GM23248 (cell line): ENCODE data around the gene MED12L. TPM values are rescaled to one million over a fixed set of nuclear protein-coding genes. Genes with fewer than 3 reads are reported as not detected.
"Not testable (repeated sequence)": the region's sequence is repeated elsewhere in the genome, so short reads cannot be mapped to it uniquely, and the experiment has no call there.

Experiments
- DNase-seq: peaks from one replicate; pipeline ENCODE4 v3.0.0-alpha.2; 2015
- H2AFZ ChIP-seq: fragments of 200-600 bp; sonication (generic); 2 replicates; pipeline ENCODE4 v1.6.1; 2016; ENCODE audit warnings: antibody characterized with exemption
- H3F3A ChIP-seq: fragments of 200-600 bp; sonication (generic); 2 replicates; pipeline ENCODE4 v1.6.1; 2016; ENCODE audit warnings: mild to moderate bottlenecking, antibody characterized with exemption, mixed run types; ENCODE audit not compliant: insufficient read depth
- H3K27ac ChIP-seq: fragments of 200-600 bp; sonication (generic); 2 replicates; pipeline ENCODE4 v1.5.1; 2016; ENCODE audit warnings: mild to moderate bottlenecking
- H3K27me3 ChIP-seq: fragments of 200-600 bp; sonication (generic); replicated peaks from 2 replicates; pipeline ENCODE4 v1.6.1; 2016; ENCODE audit warnings: mild to moderate bottlenecking; ENCODE audit not compliant: insufficient read depth
- H3K36me3 ChIP-seq: fragments of 200-600 bp; sonication (generic); 2 replicates; pipeline ENCODE4 v1.6.1; 2016; ENCODE audit warnings: low read depth, mild to moderate bottlenecking
- H3K4me1 ChIP-seq: fragments of 200-600 bp; sonication (generic); 2 replicates; pipeline ENCODE4 v1.6.1; 2016; ENCODE audit warnings: mild to moderate bottlenecking; ENCODE audit not compliant: insufficient read depth
- H3K4me2 ChIP-seq: fragments of 200-600 bp; sonication (generic); one replicate; pipeline ENCODE4 v1.6.1; 2016; ENCODE audit warnings: mild to moderate bottlenecking; ENCODE audit not compliant: unreplicated experiment
- H3K4me3 ChIP-seq: fragments of 200-600 bp; sonication (generic); 2 replicates; pipeline ENCODE4 v1.5.1; 2016; ENCODE audit warnings: mild to moderate bottlenecking
- H3K79me2 ChIP-seq: fragments of 200-600 bp; sonication (generic); 2 replicates; pipeline ENCODE4 v1.6.1; 2016; ENCODE audit warnings: mild to moderate bottlenecking; ENCODE audit not compliant: insufficient read depth
- H3K9ac ChIP-seq: fragments of 200-600 bp; sonication (generic); 2 replicates; pipeline ENCODE4 v1.6.1; 2016; ENCODE audit warnings: mild to moderate bottlenecking
- H3K9me2 ChIP-seq: fragments of 200-600 bp; sonication (generic); 2 replicates; pipeline ENCODE4 v1.6.1; 2016; ENCODE audit warnings: mixed run types, mild to moderate bottlenecking, moderate library complexity; ENCODE audit not compliant: insufficient read depth
- H3K9me3 ChIP-seq: fragments of 200-600 bp; sonication (generic); one replicate; pipeline ENCODE4 v1.6.1; 2017; ENCODE audit warnings: low read depth
- H4K20me1 ChIP-seq: fragments of 200-600 bp; sonication (generic); 2 replicates; pipeline ENCODE4 v1.6.0; 2016; ENCODE audit not compliant: insufficient read depth
- EZH2 ChIP-seq: fragments of 200-600 bp; sonication (generic); IDR thresholded peaks from 2 replicates; pipeline ENCODE4 v1.6.1; 2018; ENCODE audit warnings: antibody characterized with exemption, mild to moderate bottlenecking; ENCODE audit not compliant: insufficient read depth, poor library complexity, severe bottlenecking
- EZH2phosphoT487 ChIP-seq: fragments of 200-600 bp; sonication (generic); IDR thresholded peaks from 2 replicates; pipeline ENCODE4 v1.6.1; 2018; ENCODE audit warnings: antibody characterized with exemption, moderate library complexity, mild to moderate bottlenecking, low read depth; ENCODE audit not compliant: insufficient read depth
- WGBS, 2 experiments: methylation state at CpG; one replicate each; pipeline ENCODE4 v1.1.6; 2015 to 2017; ENCODE audit warnings: low lambda C conversion rate in 2 of 2, low coverage in 1 of 2; ENCODE audit errors: missing lambda C conversion rate in 2 of 2; 5-methylcytosine and 5-hydroxymethylcytosine counted together
- in situ Hi-C: fragments of 300-500 bp; cut with MboI; formaldehyde crosslinking; loops from 2 replicates; pipeline ENCODE4 v1.15.0; 2020
- polyA plus RNA-seq: library from polyadenylated mRNA; unstranded; fragments of >200 nt; fragmentation: Nextera tagmentation; extraction: Ambion mirVana; gene quantifications from 2 replicates; pipeline ENCODE4 v1.2.1, GENCODE V29; 2016
- total RNA-seq: library from RNA; depleted of rRNA; stranded (reverse); fragments of >200 nt; shearing (Covaris generic); gene quantifications from 2 replicates; pipeline ENCODE4 v1.2.3, GENCODE V29; 2014

Gene MED12L
- total and polyA plus RNA-seq, 2 experiments from 2014 or later = 0.13 to 0.32 TPM

- no peaks in the 10 kb centered on the region for H4K20me1 ChIP-seq
- H3K4me2 ChIP-seq = no peak overlapping the region
- DNase-seq = no peak
- no peaks in the 10 kb centered on the region for H3K36me3 ChIP-seq
- no peak for TF ChIP-seq EZH2
- no peak for TF ChIP-seq EZH2phosphoT487
- H3K27ac ChIP-seq = no peak overlapping the region
- no peaks in the 10 kb centered on the region for H3F3A ChIP-seq
- no peak overlapping the region for H2AFZ ChIP-seq
- no peak overlapping the region for H3K4me3 ChIP-seq
- in situ Hi-C loops = no loop called here
- H3K27me3 ChIP-seq = peaks cover 19% of the 10 kb centered on the region
- H3K9me3 ChIP-seq = no peaks in the 10 kb centered on the region
- WGBS, 2 experiments = 72 to 81% methylated on average over 4 of the region's 4 CpGs
- no peaks in the 10 kb centered on the region for H3K4me1 ChIP-seq
- H3K9ac ChIP-seq = no peak overlapping the region
- no peaks in the 10 kb centered on the region for H3K79me2 ChIP-seq
- H3K9me2 ChIP-seq = no peaks in the 10 kb centered on the region
Measured at GRCh38 chr3:151076626-151077025, 8.8 kb upstream of the MED12L start.

- H3K79me2 ChIP-seq, in situ Hi-C loops, H4K20me1 ChIP-seq, H3K4me3 ChIP-seq, H3K36me3 ChIP-seq, H3K9me3 ChIP-seq, DNase-seq, H2AFZ ChIP-seq, H3K9ac ChIP-seq, H3K27ac ChIP-seq, H3F3A ChIP-seq, H3K4me1 ChIP-seq, H3K4me2 ChIP-seq, H3K9me2 ChIP-seq: not testable (repeated sequence)
- H3K27me3 ChIP-seq = peaks cover 48% of the 10 kb centered on the region
- WGBS, 2 experiments = 67 to 68% methylated on average over 1 of the region's 1 CpG
Measured at GRCh38 chr3:151081082-151081481, 4.4 kb upstream of the MED12L start.

GRCh38 chr3:151082880-151083838, 2.3 kb upstream of the MED12L start:
- Histone ChIP-seq H2AFZ (no peak overlapping the region), H3K27ac (no peak overlapping the region), H3K9ac (no peak overlapping the region), H3K27me3 (peaks cover 38% of the 10 kb centered on the region), H3K4me3 (no peak overlapping the region), H3F3A (no peaks in the 10 kb centered on the region), H3K4me2 (no peak overlapping the region), H4K20me1 (no peaks in the 10 kb centered on the region), H3K79me2 (no peaks in the 10 kb centered on the region), H3K36me3 (no peaks in the 10 kb centered on the region), H3K9me3 (no peaks in the 10 kb centered on the region), H3K9me2 (no peaks in the 10 kb centered on the region), H3K4me1 (no peaks in the 10 kb centered on the region)
- DNase-seq = no peak
- whole genome bisulfite sequencing, 2 experiments = 43 to 47% methylated on average over 5 of the region's 5 CpGs
- TF ChIP-seq EZH2 (no peak), EZH2phosphoT487 (no peak)
- in situ Hi-C loops = no loop called here

- WGBS, 2 experiments = 52 to 55% methylated on average over 14 of the region's 14 CpGs
- peaks cover 32% of the 10 kb centered on the region for H3K27me3 ChIP-seq
- DNase-seq = no peak
- H3K4me2 ChIP-seq = peak overlapping the region; percentile 65
- H3K4me3 ChIP-seq = peak overlapping the region; percentile 70
- in situ Hi-C loops = no loop called here
- H2AFZ ChIP-seq = peak overlapping the region; percentile 79
- H3K9me3 ChIP-seq = no peaks in the 10 kb centered on the region
- H4K20me1 ChIP-seq = no peaks in the 10 kb centered on the region
- no peak for TF ChIP-seq EZH2
- no peaks in the 10 kb centered on the region for H3K79me2 ChIP-seq
- H3K36me3 ChIP-seq = no peaks in the 10 kb centered on the region
- H3K9me2 ChIP-seq = no peaks in the 10 kb centered on the region
- no peak overlapping the region for H3K27ac ChIP-seq
- H3F3A ChIP-seq = no peaks in the 10 kb centered on the region
- H3K4me1 ChIP-seq = no peaks in the 10 kb centered on the region
- H3K9ac ChIP-seq = no peak overlapping the region
Measured at GRCh38 chr3:151084893-151085226, 604 bp upstream of the MED12L start.
